HCT116 (cell line): ENCODE measurements around the gene RPTOR. TPM values are rescaled to one million over a fixed set of nuclear protein-coding genes. Genes with fewer than 3 reads are reported as not detected.

ENCODE experiments used
- ATAC-seq: fragments of 200-7000 bp; cut with Tn5 transposase; 2 replicates; pipeline ENCODE4 v1.9.1; 2020; ENCODE audit warnings: mild to moderate bottlenecking, moderate library complexity
- BruUV-seq: library from RNA; stranded (reverse); fragments of 400-500 nt; replicated peaks from 2 replicates; lab custom pipeline; 2021; lab: Mats Ljungman, UMichigan
- CTCF ChIA-PET: fragments of 300-600 bp; sonication (Branson Sonifier 250); formaldehyde crosslinking; loops from one replicate; lab custom pipeline; 2021; ENCODE audit warnings: antibody characterized with exemption; lab: Charles Lee
- POLR2A ChIA-PET: fragments of 300-600, 350-600 bp; sonication (Branson Sonifier 250); formaldehyde crosslinking; loops from one replicate; lab custom pipeline; 2021; ENCODE audit warnings: antibody characterized with exemption; lab: Charles Lee
- RAD21 ChIA-PET, 2 experiments: fragments of 300-600 bp; sonication (Branson Sonifier 250); formaldehyde crosslinking; loops; one replicate each; lab custom pipeline; 2023; ENCODE audit warnings: low total read pairs in 2 of 2; ENCODE audit not compliant: uncharacterized antibody in 2 of 2, unreplicated experiment in 2 of 2, low non-redundant PET in 1 of 2; lab: Charles Lee
- DNase-seq: peaks from one replicate; pipeline ENCODE4 v3.0.0-alpha.2; 2010; ENCODE audit warnings: low read depth, low spot score
- H2AFZ ChIP-seq: fragments of 200-600 bp; shearing (Covaris generic), sonication (generic); 2 replicates; pipeline ENCODE4 v1.6.1; 2017; ENCODE audit warnings: low read depth, mixed run types, mixed read lengths, antibody characterized with exemption, low read length; ENCODE audit not compliant: poor library complexity, severe bottlenecking
- H3K27ac ChIP-seq: 2 replicates; pipeline ENCODE4 v1.5.1; 2012; ENCODE audit warnings: low read depth, low read length
- H3K27me3 ChIP-seq: fragments of 200-600 bp; sonication (generic); 2 replicates; pipeline ENCODE4 v1.6.1; 2016; ENCODE audit warnings: mixed run types, low read length, mixed read lengths; ENCODE audit not compliant: insufficient read depth
- H3K36me3 ChIP-seq, 2 experiments: fragments of 200-500 bp in 1 of 2; fragments of 200-600 bp in 1 of 2; sonication (Bioruptor generic) in 1 of 2; sonication (generic) in 1 of 2; 2 replicates each; pipeline versions ENCODE4 v1.5.1 to v1.6.1; 2014 to 2016; ENCODE audit warnings: low read length in 2 of 2, inconsistent platforms in 1 of 2, mixed read lengths in 1 of 2, mixed run types in 1 of 2; ENCODE audit not compliant: insufficient read depth in 2 of 2, control insufficient read depth in 1 of 2
- H3K4me1 ChIP-seq, 2 experiments: fragments of 200-600 bp in 1 of 2; sonication (generic) in 1 of 2; 2 replicates each; pipeline versions ENCODE4 v1.5.1 to v1.6.1; 2012 to 2017; ENCODE audit warnings: low read length in 2 of 2, inconsistent platforms in 1 of 2, mild to moderate bottlenecking in 1 of 2, mixed read lengths in 1 of 2, mixed run types in 1 of 2, moderate library complexity in 1 of 2; ENCODE audit not compliant: insufficient read depth in 2 of 2, control insufficient read depth in 1 of 2
- H3K4me2 ChIP-seq: fragments of 200-600 bp; sonication (generic); 2 replicates; pipeline ENCODE4 v1.6.1; 2017; ENCODE audit warnings: mixed run types, low read length, mixed read lengths
- H3K4me3 ChIP-seq, 2 experiments: fragments of 200-600 bp in 1 of 2; sonication (generic) in 1 of 2; replicated peaks in 1 of 2; 2 replicates each; pipeline ENCODE4 v1.5.1; 2011 to 2016; ENCODE audit warnings: low read length in 2 of 2, control low read depth in 1 of 2, low read depth in 1 of 2, mild to moderate bottlenecking in 1 of 2, mixed read lengths in 1 of 2, mixed run types in 1 of 2
- H3K79me2 ChIP-seq: fragments of 200-600 bp; sonication (generic); 2 replicates; pipeline ENCODE4 v1.6.1; 2017; ENCODE audit warnings: mild to moderate bottlenecking, mixed run types, low read length, moderate library complexity, mixed read lengths; ENCODE audit not compliant: insufficient read depth
- H3K9ac ChIP-seq: fragments of 200-600 bp; sonication (generic); 2 replicates; pipeline ENCODE4 v1.6.1; 2016; ENCODE audit warnings: low read length, mixed read lengths
- H3K9me2 ChIP-seq: fragments of 200-600 bp; sonication (generic), shearing (Covaris generic); 2 replicates; pipeline ENCODE4 v1.6.1; 2017; ENCODE audit warnings: mixed run types, mild to moderate bottlenecking, moderate library complexity; ENCODE audit not compliant: insufficient read depth
- H3K9me3 ChIP-seq, 2 experiments: fragments of 200-500 bp in 1 of 2; fragments of 200-600 bp in 1 of 2; sonication (Bioruptor generic) in 1 of 2; sonication (generic) in 1 of 2; 2 replicates each; pipeline ENCODE4 v1.6.1; 2014 to 2017; ENCODE audit warnings: low read length in 2 of 2, mixed read lengths in 2 of 2, inconsistent platforms in 1 of 2, low read depth in 1 of 2, mild to moderate bottlenecking in 1 of 2, mixed run types in 1 of 2, moderate library complexity in 1 of 2; ENCODE audit not compliant: control insufficient read depth in 1 of 2, insufficient read depth in 1 of 2
- H4K20me1 ChIP-seq: fragments of 200-600 bp; sonication (generic), shearing (Covaris generic); 2 replicates; pipeline ENCODE4 v1.6.1; 2017; ENCODE audit warnings: mixed run types, mild to moderate bottlenecking, moderate library complexity; ENCODE audit not compliant: insufficient read depth
- ELF1 ChIP-seq: IDR thresholded peaks from 2 replicates; pipeline ENCODE4 v1.6.1; 2012; ENCODE audit warnings: low read depth, borderline replicate concordance
- EZH2phosphoT487 ChIP-seq: fragments of 200-600 bp; IDR thresholded peaks from 2 replicates; pipeline ENCODE4 v1.6.1; 2018; ENCODE audit warnings: antibody characterized with exemption, borderline replicate concordance
- FOSL1 ChIP-seq: IDR thresholded peaks from 2 replicates; pipeline ENCODE4 v1.6.1; 2012; ENCODE audit warnings: low read depth
- MAX ChIP-seq: IDR thresholded peaks from 2 replicates; pipeline ENCODE4 v1.6.1; 2012
- SRF ChIP-seq: IDR thresholded peaks from 2 replicates; pipeline ENCODE4 v1.6.1; 2012; ENCODE audit warnings: low read depth
- intact Hi-C: fragments of 100-400 bp; cut with micrococcal nuclease; formaldehyde crosslinking; loops from 2 replicates; pipeline ENCODE4 v1.10.0; 2022
- total RNA-seq: library from RNA; stranded (reverse); gene quantifications from one replicate; pipeline ENCODE4 v1.2.1, GENCODE V29; 2021; ENCODE audit not compliant: unreplicated experiment
- TF ChIP-seq, protein P1 (sequence below): IDR thresholded peaks from 2 replicates; pipeline ENCODE4 v1.6.1; 2012; ENCODE audit warnings: low read depth
- TF ChIP-seq, protein P2 (sequence below), 3 experiments: fragments of 200-600 bp in 1 of 3; sonication (generic) in 1 of 3; IDR thresholded peaks in 2 of 3; conservative IDR thresholded peaks in 1 of 3; 2 replicates each; pipeline ENCODE4 v1.5.1; 2012 to 2017; ENCODE audit warnings: low read depth in 2 of 3, low read length in 2 of 3, antibody characterized with exemption in 1 of 3, borderline replicate concordance in 1 of 3, control low read depth in 1 of 3, mild to moderate bottlenecking in 1 of 3, mixed read lengths in 1 of 3, mixed run types in 1 of 3, moderate library complexity in 1 of 3; ENCODE audit not compliant: insufficient read depth in 1 of 3
- TF ChIP-seq, protein P3 (sequence below): IDR thresholded peaks from 2 replicates; pipeline ENCODE4 v1.6.1; 2012

The RPTOR gene
- total RNA-seq, 1 experiment from 2014 or later: 69.5 TPM

- Histone ChIP-seq H3K9me2 (no peaks in the 10 kb centered on the region), H3K9me3 (no peaks in the 10 kb centered on the region), H2AFZ (no peak overlapping the region), H3K4me2 (no peak overlapping the region), H3K9ac (no peak overlapping the region)
- ATAC-seq (no peak), DNase-seq (no peak)
- BruUV-seq: no TSS peak
- ChIA-PET CTCF (interaction anchor here (1.2 to 1.5 kb wide), 2 partner anchors 9 to 555 kb away, joined by 4 to 9 read pairs; partner anchors contain the start of gene CHMP6), POLR2A (interaction anchor here (0.6 kb wide), 1 partner anchor 555 kb away, joined by 3 read pairs; no protein-coding TSS in a partner anchor)
- intact Hi-C loops: loop anchor here (1.0 to 10.0 kb wide), 4 partner anchors 243 to 975 kb away; partner anchors contain the start of gene CEP131
- TF ChIP-seq MAX (no peak), SRF (no peak), EZH2phosphoT487 (no peak), ELF1 (no peak), FOSL1 (no peak)
- TF ChIP-seq, protein P1, sequence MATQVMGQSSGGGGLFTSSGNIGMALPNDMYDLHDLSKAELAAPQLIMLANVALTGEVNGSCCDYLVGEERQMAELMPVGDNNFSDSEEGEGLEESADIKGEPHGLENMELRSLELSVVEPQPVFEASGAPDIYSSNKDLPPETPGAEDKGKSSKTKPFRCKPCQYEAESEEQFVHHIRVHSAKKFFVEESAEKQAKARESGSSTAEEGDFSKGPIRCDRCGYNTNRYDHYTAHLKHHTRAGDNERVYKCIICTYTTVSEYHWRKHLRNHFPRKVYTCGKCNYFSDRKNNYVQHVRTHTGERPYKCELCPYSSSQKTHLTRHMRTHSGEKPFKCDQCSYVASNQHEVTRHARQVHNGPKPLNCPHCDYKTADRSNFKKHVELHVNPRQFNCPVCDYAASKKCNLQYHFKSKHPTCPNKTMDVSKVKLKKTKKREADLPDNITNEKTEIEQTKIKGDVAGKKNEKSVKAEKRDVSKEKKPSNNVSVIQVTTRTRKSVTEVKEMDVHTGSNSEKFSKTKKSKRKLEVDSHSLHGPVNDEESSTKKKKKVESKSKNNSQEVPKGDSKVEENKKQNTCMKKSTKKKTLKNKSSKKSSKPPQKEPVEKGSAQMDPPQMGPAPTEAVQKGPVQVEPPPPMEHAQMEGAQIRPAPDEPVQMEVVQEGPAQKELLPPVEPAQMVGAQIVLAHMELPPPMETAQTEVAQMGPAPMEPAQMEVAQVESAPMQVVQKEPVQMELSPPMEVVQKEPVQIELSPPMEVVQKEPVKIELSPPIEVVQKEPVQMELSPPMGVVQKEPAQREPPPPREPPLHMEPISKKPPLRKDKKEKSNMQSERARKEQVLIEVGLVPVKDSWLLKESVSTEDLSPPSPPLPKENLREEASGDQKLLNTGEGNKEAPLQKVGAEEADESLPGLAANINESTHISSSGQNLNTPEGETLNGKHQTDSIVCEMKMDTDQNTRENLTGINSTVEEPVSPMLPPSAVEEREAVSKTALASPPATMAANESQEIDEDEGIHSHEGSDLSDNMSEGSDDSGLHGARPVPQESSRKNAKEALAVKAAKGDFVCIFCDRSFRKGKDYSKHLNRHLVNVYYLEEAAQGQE: no peak
- TF ChIP-seq, protein P2, sequence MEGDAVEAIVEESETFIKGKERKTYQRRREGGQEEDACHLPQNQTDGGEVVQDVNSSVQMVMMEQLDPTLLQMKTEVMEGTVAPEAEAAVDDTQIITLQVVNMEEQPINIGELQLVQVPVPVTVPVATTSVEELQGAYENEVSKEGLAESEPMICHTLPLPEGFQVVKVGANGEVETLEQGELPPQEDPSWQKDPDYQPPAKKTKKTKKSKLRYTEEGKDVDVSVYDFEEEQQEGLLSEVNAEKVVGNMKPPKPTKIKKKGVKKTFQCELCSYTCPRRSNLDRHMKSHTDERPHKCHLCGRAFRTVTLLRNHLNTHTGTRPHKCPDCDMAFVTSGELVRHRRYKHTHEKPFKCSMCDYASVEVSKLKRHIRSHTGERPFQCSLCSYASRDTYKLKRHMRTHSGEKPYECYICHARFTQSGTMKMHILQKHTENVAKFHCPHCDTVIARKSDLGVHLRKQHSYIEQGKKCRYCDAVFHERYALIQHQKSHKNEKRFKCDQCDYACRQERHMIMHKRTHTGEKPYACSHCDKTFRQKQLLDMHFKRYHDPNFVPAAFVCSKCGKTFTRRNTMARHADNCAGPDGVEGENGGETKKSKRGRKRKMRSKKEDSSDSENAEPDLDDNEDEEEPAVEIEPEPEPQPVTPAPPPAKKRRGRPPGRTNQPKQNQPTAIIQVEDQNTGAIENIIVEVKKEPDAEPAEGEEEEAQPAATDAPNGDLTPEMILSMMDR (IDR thresholded peaks at IDR 0.05 in 2 of 3, conservative IDR thresholded peaks at IDR 0.05 in 1 of 3; ENCODE audit: borderline replicate concordance in 1 of 3, insufficient read depth in 1 of 3, low read depth in 2 of 3, low read length in 2 of 3): no peak; a peak in 1 of 6 replicates
- TF ChIP-seq, protein P3, sequence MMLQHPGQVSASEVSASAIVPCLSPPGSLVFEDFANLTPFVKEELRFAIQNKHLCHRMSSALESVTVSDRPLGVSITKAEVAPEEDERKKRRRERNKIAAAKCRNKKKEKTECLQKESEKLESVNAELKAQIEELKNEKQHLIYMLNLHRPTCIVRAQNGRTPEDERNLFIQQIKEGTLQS: no peak
- TF ChIP-seq, all 23 proteins: peak for 0
- Histone ChIP-seq H3K36me3 (no peaks in the 10 kb centered on the region), H3K79me2 (no peaks in the 10 kb centered on the region), H3K27ac (no peak overlapping the region; the same call in 1 of the 2 replicates), H3K4me3 (no peak overlapping the region), H3K4me1 (peaks cover 21 to 32% of the 10 kb centered on the region in 2 experiments), H3K27me3 (no peaks in the 10 kb centered on the region), H4K20me1 (no peaks in the 10 kb centered on the region)
- RAD21 ChIA-PET: interaction anchor here in 1 of 2 experiments (1.0 kb wide), 1 partner anchor 555 kb away, joined by 5 read pairs; no protein-coding TSS in a partner anchor
These were observed 437.3 kb downstream of the RPTOR start for GRCh38 chr17:80981929-80982425.
